Activated B cell treated with CpG ODN at 0.5 μM for 24 hours (primary cell): Measurements from ENCODE around the gene APCDD1L. TPM values are rescaled to one million over a fixed set of nuclear protein-coding genes. Genes with fewer than 3 reads are reported as not detected.

Experiments
- ATAC-seq: fragments of 200-7000 bp; cut with Tn5 transposase; one replicate; pipeline ENCODE4 v1.10.0; 2021; ENCODE audit warnings: low read depth, mild to moderate bottlenecking, moderate library complexity
- CTCF ChIA-PET: fragments of 350-600 bp; sonication (Branson Sonifier 250); formaldehyde crosslinking; loops from one replicate; lab custom pipeline; 2021; ENCODE audit warnings: antibody characterized with exemption; lab: Charles Lee
- POLR2A ChIA-PET: fragments of 350-600 bp; sonication (Branson Sonifier 250); formaldehyde crosslinking; loops from one replicate; lab custom pipeline; 2021; ENCODE audit warnings: antibody characterized with exemption; lab: Charles Lee
- DNase-seq: peaks from one replicate; pipeline ENCODE4 v3.0.0; 2022
- H3K27ac Mint-ChIP-seq: one replicate; pipeline ENCODE4 v1.8.0; 2020; ENCODE audit warnings: mixed read lengths
- H3K27me3 Mint-ChIP-seq: one replicate; pipeline ENCODE4 v1.8.0; 2021; ENCODE audit warnings: mixed read lengths
- H3K36me3 Mint-ChIP-seq: one replicate; pipeline ENCODE4 v1.8.0; 2021; ENCODE audit warnings: low read depth, mixed read lengths
- H3K4me1 Mint-ChIP-seq: one replicate; pipeline ENCODE4 v1.8.0; 2021; ENCODE audit warnings: mixed read lengths
- H3K4me3 Mint-ChIP-seq: one replicate; pipeline ENCODE4 v1.8.0; 2020; ENCODE audit warnings: mild to moderate bottlenecking, mixed read lengths
- H3K9me3 Mint-ChIP-seq: one replicate; pipeline ENCODE4 v1.8.0; 2020; ENCODE audit warnings: mixed read lengths
- intact Hi-C: fragments of 100-400 bp; cut with micrococcal nuclease; formaldehyde crosslinking; loops from one replicate; pipeline ENCODE4 v1.15.1; 2024
- total RNA-seq: library from RNA; stranded (reverse); gene quantifications from 2 replicates; pipeline ENCODE4 v1.2.3, GENCODE V29; 2022
- TF ChIP-seq, protein P1 (sequence below): fragments of 200-600 bp; IDR thresholded peaks from one replicate; pipeline ENCODE4 v1.8.0; 2022; ENCODE audit warnings: antibody characterized with exemption, mild to moderate bottlenecking

Gene APCDD1L
- total RNA-seq, 1 donor from 2014 or later, result not detected

DNA sequence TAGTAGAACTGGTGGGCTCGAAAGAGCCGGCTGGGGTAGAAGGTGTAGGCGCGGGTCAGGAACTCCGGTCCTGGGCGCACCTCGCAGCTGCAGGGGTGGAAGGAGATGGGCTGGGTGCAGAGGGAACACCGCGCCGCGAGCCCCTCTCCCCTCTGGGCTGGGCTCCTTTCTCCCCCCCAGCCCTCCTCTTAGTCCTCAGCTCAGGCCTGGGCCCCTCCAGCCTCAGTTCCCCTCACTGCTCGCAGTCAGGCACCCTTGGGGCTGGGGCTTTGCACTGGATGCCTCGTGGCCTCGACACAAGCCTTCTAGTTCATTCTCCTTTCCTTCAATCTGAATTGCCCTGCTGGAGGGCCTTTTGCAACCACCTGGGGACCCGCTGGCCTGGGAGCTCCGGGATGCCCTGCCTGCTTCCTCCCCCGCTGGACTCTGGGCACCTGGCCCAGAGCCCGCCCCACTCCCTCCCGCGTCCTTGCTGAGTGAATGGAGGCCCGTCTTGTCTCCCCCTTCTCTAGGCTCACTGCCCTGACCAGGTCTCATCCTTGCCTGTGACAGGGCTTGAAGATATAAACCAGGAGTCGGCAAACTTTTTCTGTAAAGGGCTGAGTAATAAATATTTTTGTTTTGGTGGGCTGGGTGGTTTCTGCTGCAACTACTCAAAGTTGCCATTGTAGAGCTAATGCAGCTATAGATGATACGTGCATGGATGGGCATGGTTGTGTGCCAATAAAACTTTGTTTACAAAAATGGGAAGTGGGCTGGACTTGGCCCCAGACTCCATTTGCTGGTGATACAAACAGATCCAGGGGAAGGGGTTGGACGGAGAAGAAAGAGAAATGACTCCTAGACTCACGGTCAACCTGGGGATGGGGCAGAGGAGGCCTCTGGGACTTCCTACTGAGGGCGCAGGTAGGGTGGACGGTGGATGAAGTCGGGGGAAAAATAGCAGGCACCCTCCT lies 47.3 kb downstream of the APCDD1L start:
- intact Hi-C loops, result no loop called here
- peaks cover 4% of the 10 kb centered on the region for H3K27me3 Mint-ChIP-seq
- no peak overlapping the region for H3K27ac Mint-ChIP-seq
- H3K4me1 Mint-ChIP-seq, result no peaks in the 10 kb centered on the region
- no peak for ATAC-seq
- no peaks in the 10 kb centered on the region for H3K36me3 Mint-ChIP-seq
- H3K4me3 Mint-ChIP-seq, result no peak overlapping the region
- TF ChIP-seq, protein P1, sequence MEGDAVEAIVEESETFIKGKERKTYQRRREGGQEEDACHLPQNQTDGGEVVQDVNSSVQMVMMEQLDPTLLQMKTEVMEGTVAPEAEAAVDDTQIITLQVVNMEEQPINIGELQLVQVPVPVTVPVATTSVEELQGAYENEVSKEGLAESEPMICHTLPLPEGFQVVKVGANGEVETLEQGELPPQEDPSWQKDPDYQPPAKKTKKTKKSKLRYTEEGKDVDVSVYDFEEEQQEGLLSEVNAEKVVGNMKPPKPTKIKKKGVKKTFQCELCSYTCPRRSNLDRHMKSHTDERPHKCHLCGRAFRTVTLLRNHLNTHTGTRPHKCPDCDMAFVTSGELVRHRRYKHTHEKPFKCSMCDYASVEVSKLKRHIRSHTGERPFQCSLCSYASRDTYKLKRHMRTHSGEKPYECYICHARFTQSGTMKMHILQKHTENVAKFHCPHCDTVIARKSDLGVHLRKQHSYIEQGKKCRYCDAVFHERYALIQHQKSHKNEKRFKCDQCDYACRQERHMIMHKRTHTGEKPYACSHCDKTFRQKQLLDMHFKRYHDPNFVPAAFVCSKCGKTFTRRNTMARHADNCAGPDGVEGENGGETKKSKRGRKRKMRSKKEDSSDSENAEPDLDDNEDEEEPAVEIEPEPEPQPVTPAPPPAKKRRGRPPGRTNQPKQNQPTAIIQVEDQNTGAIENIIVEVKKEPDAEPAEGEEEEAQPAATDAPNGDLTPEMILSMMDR, result no peak
- DNase-seq, result no peak
- ChIA-PET POLR2A (no interaction called here), CTCF (no interaction called here)
- H3K9me3 Mint-ChIP-seq, result no peaks in the 10 kb centered on the region

DNA sequence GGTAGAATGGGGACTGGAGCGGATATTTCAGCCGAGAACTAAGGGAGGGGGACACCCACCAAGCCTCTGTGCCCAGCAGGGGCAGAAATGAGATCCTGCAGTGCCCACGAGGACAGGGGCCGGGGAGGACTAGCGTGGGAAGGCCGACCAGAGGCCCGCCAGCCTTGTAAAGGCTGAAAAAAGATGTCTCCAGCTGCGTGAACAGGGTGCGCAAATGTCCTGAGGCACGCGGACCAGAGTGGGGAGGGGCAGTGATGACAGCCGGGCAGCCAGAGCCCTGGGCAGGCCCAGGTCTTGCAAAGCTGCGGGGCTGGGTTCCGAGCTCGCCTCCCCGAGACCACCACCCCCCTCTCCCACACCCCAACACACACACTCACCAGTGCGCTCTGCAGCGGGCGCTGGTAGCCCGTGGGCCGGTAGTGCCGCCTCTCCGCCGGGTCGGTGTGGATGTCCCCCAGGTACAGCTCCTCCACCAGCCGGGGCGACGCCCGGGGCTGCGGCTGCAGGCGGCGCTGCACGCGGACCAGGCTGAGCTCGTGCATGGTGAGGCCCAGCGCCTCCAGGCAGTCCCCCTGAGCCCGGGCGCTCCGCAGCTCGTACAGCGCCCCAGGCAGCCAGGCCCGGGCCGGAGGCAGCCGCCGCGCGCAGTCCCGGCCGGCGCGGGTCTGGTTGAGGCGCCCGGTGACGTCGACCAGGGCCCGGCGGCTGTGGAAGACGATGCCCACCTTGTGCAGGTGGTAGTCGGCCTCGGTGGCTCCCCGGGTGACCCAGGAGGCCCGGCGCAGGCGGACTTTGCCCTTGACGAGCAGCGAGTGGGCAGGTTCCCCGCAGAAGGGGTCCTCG lies 48.2 kb downstream of the APCDD1L start:
- no peaks in the 10 kb centered on the region for H3K9me3 Mint-ChIP-seq
- POLR2A ChIA-PET, result no interaction called here
- H3K27ac Mint-ChIP-seq, result no peak overlapping the region
- H3K4me1 Mint-ChIP-seq, result no peaks in the 10 kb centered on the region
- H3K4me3 Mint-ChIP-seq, result no peak overlapping the region
- no peaks in the 10 kb centered on the region for H3K36me3 Mint-ChIP-seq
- H3K27me3 Mint-ChIP-seq, result peaks cover 4% of the 10 kb centered on the region
- TF ChIP-seq, protein P1, result no peak
- DNase-seq, result no peak
- CTCF ChIA-PET, result no interaction called here
- ATAC-seq, result no peak
- intact Hi-C loops, result no loop called here

DNA sequence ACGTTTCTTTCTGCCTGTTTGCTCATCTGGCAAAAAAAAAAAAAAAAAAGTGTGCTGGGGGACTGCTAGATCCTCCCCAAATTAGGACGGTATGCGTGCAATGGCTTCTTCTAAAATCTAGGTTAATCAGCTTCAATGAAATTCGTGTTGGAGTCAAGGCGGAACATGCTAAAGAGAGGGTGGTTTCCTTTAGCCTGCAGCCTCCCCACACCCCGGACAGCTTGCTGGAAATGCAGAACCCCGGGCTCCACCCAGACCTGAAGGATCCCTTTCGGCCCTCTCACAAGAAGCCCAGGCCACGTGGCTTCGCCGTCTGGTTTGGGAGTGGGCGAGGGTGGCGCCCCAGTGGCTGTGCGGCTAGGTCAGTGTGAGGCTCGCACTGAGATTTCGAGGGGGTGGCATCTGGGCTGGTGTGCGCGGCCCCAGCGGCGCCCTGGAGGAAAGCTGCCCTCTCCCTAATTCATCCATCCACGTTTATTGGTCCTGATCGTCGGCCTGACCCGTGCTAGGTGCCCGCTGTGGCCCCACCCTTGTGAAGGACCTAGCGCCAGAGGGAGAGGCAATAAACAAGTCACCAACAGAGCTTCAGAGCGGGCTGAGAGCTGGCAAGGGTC lies 49.0 kb downstream of the APCDD1L start:
- peaks cover 4% of the 10 kb centered on the region for H3K27me3 Mint-ChIP-seq
- TF ChIP-seq, protein P1, result no peak
- ATAC-seq, result no peak
- intact Hi-C loops, result no loop called here
- ChIA-PET POLR2A (no interaction called here), CTCF (no interaction called here)
- DNase-seq, result no peak
- H3K9me3 Mint-ChIP-seq, result no peaks in the 10 kb centered on the region
- no peaks in the 10 kb centered on the region for H3K36me3 Mint-ChIP-seq
- no peak overlapping the region for H3K4me3 Mint-ChIP-seq
- no peak overlapping the region for H3K27ac Mint-ChIP-seq
- H3K4me1 Mint-ChIP-seq, result no peaks in the 10 kb centered on the region

DNA sequence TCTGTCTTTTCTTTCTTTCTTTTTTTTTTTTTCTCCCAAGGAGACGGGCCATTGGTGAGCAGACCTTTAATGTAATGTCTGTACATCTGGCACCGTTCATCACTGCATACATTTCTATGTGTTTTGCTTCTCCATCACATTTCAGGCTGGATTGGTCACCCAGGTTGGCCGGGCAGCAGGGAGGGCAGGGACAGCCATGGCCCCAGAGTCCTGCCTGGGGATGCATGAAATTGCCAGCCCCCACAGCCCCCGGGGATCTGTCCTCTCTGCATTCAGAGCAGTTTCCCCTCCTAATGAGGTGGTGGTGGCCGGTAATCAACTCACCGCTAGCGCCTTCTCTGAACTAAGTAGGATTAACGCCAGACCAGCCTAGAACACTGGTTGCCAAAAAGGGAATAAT lies 50.4 kb downstream of the APCDD1L start:
- ATAC-seq (no peak), DNase-seq (no peak)
- CTCF ChIA-PET, result no interaction called here
- POLR2A ChIA-PET, result no interaction called here
- H3K27ac Mint-ChIP-seq, result no peak overlapping the region
- TF ChIP-seq, protein P1, result no peak
- H3K4me3 Mint-ChIP-seq, result no peak overlapping the region
- peaks cover 4% of the 10 kb centered on the region for H3K27me3 Mint-ChIP-seq
- H3K9me3 Mint-ChIP-seq, result no peaks in the 10 kb centered on the region
- H3K4me1 Mint-ChIP-seq, result peaks cover 4% of the 10 kb centered on the region
- no peaks in the 10 kb centered on the region for H3K36me3 Mint-ChIP-seq
- intact Hi-C loops, result no loop called here
